Measurements from ENCODE around the gene ABCC1.

Gene ABCC1

GRCh38 chr16:16148755-16149154 lies 199.3 kb downstream of the ABCC1 start:
- no peaks in the 10 kb centered on the region for H3K36me3 ChIP-seq (ENCODE audit: insufficient read depth)
- no peak overlapping the region for H3K27ac ChIP-seq

GRCh38 chr16:16149710-16150116 lies 200.3 kb downstream of the ABCC1 start:
- H4K20me1 ChIP-seq (ENCODE audit: insufficient read depth) = no peaks in the 10 kb centered on the region
- H3K27ac ChIP-seq = no peak overlapping the region

More at GRCh38 chr16:16148755-16149154, 199.3 kb downstream of the ABCC1 start:
- Histone ChIP-seq H3K4me1 (ENCODE audit: low read depth, poor library complexity, severe bottlenecking) (no peaks in the 10 kb centered on the region), H3K79me2 (ENCODE audit: insufficient read depth, low read depth) (no peaks in the 10 kb centered on the region), H2AFZ (ENCODE audit: low read depth) (no peak overlapping the region), H3K9ac (no peak overlapping the region), H3K4me3 (IDR thresholded peaks at IDR 0.05; ENCODE audit: insufficient read depth, low read depth, low read length) (no peak overlapping the region), H4K20me1 (ENCODE audit: insufficient read depth) (no peaks in the 10 kb centered on the region), H3K4me2 (no peak overlapping the region), H3K27me3 (ENCODE audit: insufficient read depth, low read depth) (no peaks in the 10 kb centered on the region)
- TF ChIP-seq CTCF (conservative IDR thresholded peaks at IDR 0.05; ENCODE audit: low read depth, low read length) = no peak

GRCh38 chr16:16150117-16150877 lies 200.9 kb downstream of the ABCC1 start:
- H3K27ac ChIP-seq = no peak overlapping the region
- no peaks in the 10 kb centered on the region for H3K79me2 ChIP-seq (ENCODE audit: insufficient read depth, low read depth)
- no peaks in the 10 kb centered on the region for H4K20me1 ChIP-seq (ENCODE audit: insufficient read depth)
- no peak for TF ChIP-seq CTCF (conservative IDR thresholded peaks at IDR 0.05; ENCODE audit: low read depth, low read length)
- no peak overlapping the region for H3K4me2 ChIP-seq
- H3K27me3 ChIP-seq (ENCODE audit: insufficient read depth, low read depth) = no peaks in the 10 kb centered on the region
- no peaks in the 10 kb centered on the region for H3K36me3 ChIP-seq (ENCODE audit: insufficient read depth)
- H3K9ac ChIP-seq = no peak overlapping the region
- no peaks in the 10 kb centered on the region for H3K4me1 ChIP-seq (ENCODE audit: low read depth, poor library complexity, severe bottlenecking)
- no peak overlapping the region for H3K4me3 ChIP-seq (IDR thresholded peaks at IDR 0.05; ENCODE audit: insufficient read depth, low read depth, low read length)
- H2AFZ ChIP-seq (ENCODE audit: low read depth) = no peak overlapping the region

More at GRCh38 chr16:16149710-16150116, 200.3 kb downstream of the ABCC1 start:
- Histone ChIP-seq H3K9ac (no peak overlapping the region), H3K27me3 (ENCODE audit: insufficient read depth, low read depth) (no peaks in the 10 kb centered on the region), H3K4me2 (no peak overlapping the region), H3K4me1 (ENCODE audit: low read depth, poor library complexity, severe bottlenecking) (no peaks in the 10 kb centered on the region), H3K4me3 (IDR thresholded peaks at IDR 0.05; ENCODE audit: insufficient read depth, low read depth, low read length) (no peak overlapping the region), H3K79me2 (ENCODE audit: insufficient read depth, low read depth) (no peaks in the 10 kb centered on the region), H3K36me3 (ENCODE audit: insufficient read depth) (no peaks in the 10 kb centered on the region), H2AFZ (ENCODE audit: low read depth) (no peak overlapping the region)
- TF ChIP-seq CTCF (conservative IDR thresholded peaks at IDR 0.05; ENCODE audit: low read depth, low read length) = no peak

GRCh38 chr16:16150878-16151152 lies 201.4 kb downstream of the ABCC1 start:
- H3K4me3 ChIP-seq (IDR thresholded peaks at IDR 0.05; ENCODE audit: insufficient read depth, low read depth, low read length) = no peak overlapping the region
- no peaks in the 10 kb centered on the region for H4K20me1 ChIP-seq (ENCODE audit: insufficient read depth)
- no peaks in the 10 kb centered on the region for H3K36me3 ChIP-seq (ENCODE audit: insufficient read depth)
- no peak overlapping the region for H3K9ac ChIP-seq
- no peaks in the 10 kb centered on the region for H3K79me2 ChIP-seq (ENCODE audit: insufficient read depth, low read depth)
- no peaks in the 10 kb centered on the region for H3K27me3 ChIP-seq (ENCODE audit: insufficient read depth, low read depth)
- H2AFZ ChIP-seq (ENCODE audit: low read depth) = no peak overlapping the region
- no peak for TF ChIP-seq CTCF (conservative IDR thresholded peaks at IDR 0.05; ENCODE audit: low read depth, low read length)
- H3K4me2 ChIP-seq = no peak overlapping the region
- no peak overlapping the region for H3K27ac ChIP-seq
- H3K4me1 ChIP-seq (ENCODE audit: low read depth, poor library complexity, severe bottlenecking) = no peaks in the 10 kb centered on the region
